H1 (cell line): Measurements from ENCODE around the gene RGS3. TPM values are rescaled to one million over a fixed set of nuclear protein-coding genes. Genes with fewer than 3 reads are reported as not detected.

Experiments
- CTCF ChIA-PET: fragments of 300-600 bp; sonication (Branson Sonifier 250); formaldehyde crosslinking; loops from one replicate; lab custom pipeline; 2021; ENCODE audit not compliant: partially characterized antibody; lab: Charles Lee
- POLR2A ChIA-PET: fragments of 300-600 bp; sonication (Branson Sonifier 250); formaldehyde crosslinking; loops from one replicate; lab custom pipeline; 2021; ENCODE audit warnings: inconsistent platforms; ENCODE audit not compliant: partially characterized antibody; lab: Charles Lee
- DNase-seq, 2 experiments: peaks; one replicate each; pipeline versions ENCODE4 v3.0.0 to v3.0.0-alpha.2; 2010 to 2022; ENCODE audit warnings: low spot score in 2 of 2, low read depth in 1 of 2, mixed read lengths in 1 of 2
- FAIRE-seq: peaks from 2 replicates; lab custom pipeline; 2011; peaks lifted over from hg19 to GRCh38; lab: Jason Lieb, UNC
- H2AFZ ChIP-seq: 2 replicates; pipeline ENCODE4 v1.8.1; 2012; ENCODE audit warnings: low read length, inconsistent platforms
- H2AK5ac ChIP-seq: 2 replicates; pipeline ENCODE4 v1.6.1; 2013; ENCODE audit warnings: low read depth, low read length
- H2BK120ac ChIP-seq: replicated peaks from 2 replicates; pipeline ENCODE3; 2013; ENCODE audit warnings: low read depth, low read length, inconsistent platforms
- H2BK12ac ChIP-seq: 2 replicates; pipeline ENCODE4 v1.6.1; 2013; ENCODE audit warnings: low read depth, low read length
- H2BK15ac ChIP-seq: 2 replicates; pipeline ENCODE4 v1.6.1; 2013; ENCODE audit warnings: low read length
- H2BK20ac ChIP-seq: 2 replicates; pipeline ENCODE4 v1.6.1; 2013; ENCODE audit warnings: low read length
- H2BK5ac ChIP-seq: 2 replicates; pipeline ENCODE4 v1.6.1; 2013; ENCODE audit warnings: low read depth, low read length
- H3K14ac ChIP-seq: 2 replicates; pipeline ENCODE4 v1.6.1; 2013; ENCODE audit warnings: inconsistent platforms; ENCODE audit not compliant: insufficient read length
- H3K18ac ChIP-seq: 2 replicates; pipeline ENCODE4 v1.6.1; 2013; ENCODE audit warnings: low read length; ENCODE audit errors: extremely low read depth
- H3K23ac ChIP-seq: 2 replicates; pipeline ENCODE4 v1.6.1; 2013; ENCODE audit warnings: inconsistent platforms; ENCODE audit not compliant: insufficient read length
- H3K23me2 ChIP-seq: 2 replicates; pipeline ENCODE4 v1.6.1; 2013; ENCODE audit warnings: low read depth, low read length
- H3K27ac ChIP-seq: 2 replicates; pipeline ENCODE4 v1.6.1; 2011; ENCODE audit warnings: low read depth, low read length, inconsistent platforms
- H3K27me3 ChIP-seq, 4 experiments: replicated peaks in 1 of 4; 1 replicate in 1 of 4; 2 replicates in 3 of 4; pipeline versions ENCODE4 v1.6.1 to v1.8.1; 2011 to 2013; ENCODE audit warnings: low read length in 3 of 4, mild to moderate bottlenecking in 3 of 4, inconsistent platforms in 2 of 4, mixed read lengths in 2 of 4, moderate library complexity in 1 of 4; ENCODE audit not compliant: control insufficient read depth in 3 of 4, insufficient read depth in 3 of 4; ENCODE audit errors: extremely low read depth in 1 of 4
- H3K36me3 ChIP-seq, 4 experiments: 2 replicates each; pipeline versions ENCODE4 v1.6.1 to v1.8.1; 2011 to 2013; ENCODE audit warnings: mild to moderate bottlenecking in 4 of 4, low read length in 3 of 4, moderate library complexity in 2 of 4, control low read depth in 1 of 4, inconsistent platforms in 1 of 4; ENCODE audit not compliant: insufficient read depth in 4 of 4, control insufficient read depth in 2 of 4
- H3K4ac ChIP-seq: replicated peaks from 2 replicates; pipeline ENCODE3; 2013; ENCODE audit warnings: low read length, low read depth, mixed read lengths, inconsistent platforms; ENCODE audit not compliant: insufficient read length
- H3K4me1 ChIP-seq, 4 experiments: replicated peaks in 1 of 4; 1 replicate in 1 of 4; 2 replicates in 3 of 4; pipeline versions ENCODE4 v1.6.1 to v1.8.1; 2011 to 2013; ENCODE audit warnings: low read length in 3 of 4, inconsistent platforms in 2 of 4, mixed read lengths in 1 of 4; ENCODE audit not compliant: insufficient read depth in 4 of 4, control insufficient read depth in 3 of 4
- H3K4me2 ChIP-seq, 2 experiments: 2 replicates each; pipeline versions ENCODE4 v1.6.1 to v1.8.1; 2011 to 2013; ENCODE audit warnings: low read depth in 2 of 2, low read length in 2 of 2, control low read depth in 1 of 2, inconsistent platforms in 1 of 2, mild to moderate bottlenecking in 1 of 2; ENCODE audit not compliant: insufficient read depth in 1 of 2
- H3K4me3 ChIP-seq, 4 experiments: fragments of 200-600, 300-600 bp in 1 of 4; sonication (generic), shearing (Covaris generic), sonication (Bioruptor Twin) in 1 of 4; 2 replicates each; pipeline versions ENCODE4 v1.5.1 to v1.8.1; 2011 to 2016; ENCODE audit warnings: low read length in 4 of 4, low read depth in 3 of 4, control low read depth in 2 of 4, inconsistent platforms in 2 of 4, mild to moderate bottlenecking in 2 of 4, mixed read lengths in 1 of 4, moderate library complexity in 1 of 4; ENCODE audit not compliant: insufficient read depth in 2 of 4; ENCODE audit errors: extremely low read depth in 1 of 4
- H3K56ac ChIP-seq: replicated peaks from 2 replicates; pipeline ENCODE3; 2013; ENCODE audit warnings: low read depth, mild to moderate bottlenecking, mixed read lengths, low read length, inconsistent platforms; ENCODE audit not compliant: insufficient read length
- H3K79me1 ChIP-seq: 2 replicates; pipeline ENCODE4 v1.6.1; 2013; ENCODE audit warnings: low read depth, low read length, control low read depth
- H3K79me2 ChIP-seq, 2 experiments: 2 replicates each; pipeline versions ENCODE4 v1.6.1 to v1.8.1; 2012 to 2013; ENCODE audit warnings: low read length in 2 of 2, mild to moderate bottlenecking in 2 of 2, inconsistent platforms in 1 of 2; ENCODE audit not compliant: insufficient read depth in 2 of 2, control insufficient read depth in 1 of 2
- H3K9ac ChIP-seq, 4 experiments: replicated peaks in 1 of 4; 1 replicate in 1 of 4; 2 replicates in 3 of 4; pipeline versions ENCODE4 v1.6.1 to v1.8.1; 2011 to 2013; ENCODE audit warnings: low read depth in 3 of 4, low read length in 3 of 4, control low read depth in 2 of 4, mild to moderate bottlenecking in 2 of 4, moderate library complexity in 2 of 4, inconsistent platforms in 1 of 4; ENCODE audit errors: extremely low read depth in 1 of 4
- H3K9me3 ChIP-seq, 2 experiments: 2 replicates each; pipeline versions ENCODE4 v1.6.1 to v1.8.1; 2012 to 2013; ENCODE audit warnings: mild to moderate bottlenecking in 2 of 2, moderate library complexity in 2 of 2, control low read depth in 1 of 2, inconsistent platforms in 1 of 2, low read depth in 1 of 2, low read length in 1 of 2, mixed read lengths in 1 of 2; ENCODE audit not compliant: insufficient read depth in 2 of 2
- H4K20me1 ChIP-seq, 2 experiments: replicated peaks in 1 of 2; 2 replicates each; pipeline versions ENCODE3 to v1.8.1; 2011 to 2013; ENCODE audit warnings: inconsistent platforms in 2 of 2, low read length in 2 of 2, mild to moderate bottlenecking in 1 of 2; ENCODE audit not compliant: insufficient read depth in 2 of 2, control insufficient read depth in 1 of 2
- H4K5ac ChIP-seq: 2 replicates; pipeline ENCODE4 v1.6.1; 2013; ENCODE audit warnings: low read length, low read depth, mixed read lengths, inconsistent platforms; ENCODE audit not compliant: insufficient read length
- H4K8ac ChIP-seq: 2 replicates; pipeline ENCODE4 v1.8.0; 2013; ENCODE audit warnings: mild to moderate bottlenecking, moderate library complexity, low read length, inconsistent platforms; ENCODE audit not compliant: insufficient read depth; ENCODE audit errors: extremely low read depth
- H4K91ac ChIP-seq: replicated peaks from 2 replicates; pipeline ENCODE3; 2013; ENCODE audit warnings: low read length, mixed read lengths, inconsistent platforms; ENCODE audit not compliant: insufficient read length
- CTBP2 ChIP-seq: IDR thresholded peaks from 2 replicates; pipeline ENCODE4 v1.7.0; 2011; ENCODE audit warnings: borderline replicate concordance, mild to moderate bottlenecking, moderate library complexity, mixed read lengths, low read length; ENCODE audit not compliant: insufficient read depth, insufficient read length
- KDM4A ChIP-seq: IDR thresholded peaks from one replicate; pipeline ENCODE4 v1.7.1; 2012; ENCODE audit warnings: low read depth, mild to moderate bottlenecking, moderate library complexity, low read length, inconsistent platforms; ENCODE audit not compliant: severe bottlenecking
- RBBP5 ChIP-seq: IDR thresholded peaks from 2 replicates; pipeline ENCODE4 v1.7.1; 2012; ENCODE audit warnings: low read depth, mild to moderate bottlenecking, inconsistent platforms, low read length, moderate library complexity, borderline replicate concordance
- RFX5 ChIP-seq: IDR thresholded peaks from 2 replicates; pipeline ENCODE4 v1.6.1; 2011; ENCODE audit warnings: low read depth, low read length, improper control_type of control experiment, borderline replicate concordance
- SP4 ChIP-seq: IDR thresholded peaks from 2 replicates; pipeline ENCODE4 v1.6.1; 2012; ENCODE audit warnings: low read length, inconsistent platforms
- SRF ChIP-seq: IDR thresholded peaks from 2 replicates; pipeline ENCODE4 v1.6.1; 2011; ENCODE audit warnings: mild to moderate bottlenecking, low read depth, low read length, moderate library complexity
- SUZ12 ChIP-seq: fragments of 200-600 bp; sonication (generic); IDR thresholded peaks from 2 replicates; pipeline ENCODE4 v1.6.1; 2012; ENCODE audit warnings: mild to moderate bottlenecking, inconsistent platforms, low read length, moderate library complexity, mixed read lengths
- TAF1 ChIP-seq: IDR thresholded peaks from 2 replicates; pipeline ENCODE4 v1.6.1; 2011; ENCODE audit warnings: mild to moderate bottlenecking, low read depth, low read length
- WGBS, 2 experiments: shearing (Covaris generic) in 1 of 2; methylation state at CpG; one replicate each; pipeline versions ENCODE4 v1.1.6 to v1.1.7; 2013 to 2015; ENCODE audit warnings: low lambda C conversion rate in 2 of 2, mixed read lengths in 2 of 2, inconsistent platforms in 1 of 2, low coverage in 1 of 2, missing lambda C conversion rate in 1 of 2; ENCODE audit not compliant: insufficient replicate concordance in 2 of 2, insufficient coverage in 1 of 2, insufficient read length in 1 of 2; ENCODE audit errors: extremely low coverage in 1 of 2, missing lambda C conversion rate in 1 of 2; 5-methylcytosine and 5-hydroxymethylcytosine counted together
- polyA plus RNA-seq, 7 experiments: library from polyadenylated mRNA; depleted of rRNA in 3 of 7; stranded (reverse) in 5 of 7; unstranded in 2 of 7; fragments of >200 nt in 5 of 7; fragments of 200-250 nt in 2 of 7; gene quantifications; 1 replicate in 5 of 7; 2 replicates in 1 of 7; 4 replicates in 1 of 7; pipeline versions ENCODE4 v1.2.1 to v1.2.3, GENCODE V29; 2011 to 2013; ENCODE audit warnings: missing spikeins in 2 of 7, mixed read lengths in 2 of 7
- total RNA-seq: library from RNA; stranded (reverse); fragmentation: NEBNext Ultra II Directional; extraction: Animal tissue kit (Norgen Biotek cat#: 25700); gene quantifications from 2 replicates; pipeline ENCODE4 v1.2.1, GENCODE V29; 2021

RGS3 gene
- total and polyA plus RNA-seq, 2 of the 8 experiments (the other 6 are each of a cell fraction or from before 2014, with no cell fraction given), result 12.6 to 18.2 TPM

- no peak overlapping the region for H4K5ac ChIP-seq
- H3K79me2 ChIP-seq, result no peaks in the 10 kb centered on the region
- no peak overlapping the region for H2BK120ac ChIP-seq
- FAIRE-seq, result no peak
- no peaks in the 10 kb centered on the region for H3K79me1 ChIP-seq
- H3K23ac ChIP-seq, result no peak overlapping the region
- no peak overlapping the region for H2BK15ac ChIP-seq
- H3K4me1 ChIP-seq, result no peaks in the 10 kb centered on the region
- no peak overlapping the region for H3K56ac ChIP-seq
- no peak overlapping the region for H2AK5ac ChIP-seq
- H3K18ac ChIP-seq, result no peak overlapping the region
- H4K20me1 ChIP-seq, result no peaks in the 10 kb centered on the region
- no peak overlapping the region for H4K8ac ChIP-seq
- no peak overlapping the region for H3K4ac ChIP-seq
- H3K9ac ChIP-seq, result no peak overlapping the region
- H3K4me2 ChIP-seq, result no peak overlapping the region
- 88% methylated on average over 4 of the region's 4 CpGs; no CpG with 5 or more reads in 1 of the 2 experiments for WGBS, 2 experiments
- H3K4me3 ChIP-seq, result no peak overlapping the region
- no peak for DNase-seq
- no peak overlapping the region for H2BK20ac ChIP-seq
- peaks cover 0 to 4% (median 0%) of the 10 kb centered on the region in 4 experiments; a peak in 2 of 8 replicates for H3K36me3 ChIP-seq
- no peak overlapping the region for H2BK5ac ChIP-seq
- ChIA-PET CTCF (interaction anchor here (1.2 to 28.3 kb wide), 4 partner anchors 68 to 179 kb away, joined by 7 to 1065 read pairs (median 101); no protein-coding TSS in a partner anchor), POLR2A (no interaction called here)
- H3K27ac ChIP-seq, result no peak overlapping the region
- no peak overlapping the region for H4K91ac ChIP-seq
- H3K14ac ChIP-seq, result no peak overlapping the region
- H3K23me2 ChIP-seq, result no peaks in the 10 kb centered on the region; the same call in 1 of the 2 replicates
- no peaks in the 10 kb centered on the region for H3K27me3 ChIP-seq
- H2AFZ ChIP-seq, result no peak overlapping the region
- no peaks in the 10 kb centered on the region for H3K9me3 ChIP-seq
- no peak overlapping the region for H2BK12ac ChIP-seq
- no peak for TF ChIP-seq RBBP5
- TF ChIP-seq CTBP2, result no peak
- no peak for TF ChIP-seq SP4
- TF ChIP-seq SUZ12, result no peak
- no peak for TF ChIP-seq RFX5
- TF ChIP-seq SRF, result no peak
- TF ChIP-seq KDM4A, result no peak
- no peak for TF ChIP-seq TAF1
Measured at GRCh38 chr9:113585085-113585442, 121.5 kb downstream of the RGS3 start.
